GM23338 (cell line): ENCODE results near the gene ANTXR1. TPM values are rescaled to one million over a fixed set of nuclear protein-coding genes. Genes with fewer than 3 reads are reported as not detected.

Source experiments
- ATAC-seq: fragments of 200-7000 bp; cut with Tn5 transposase; 3 replicates; pipeline ENCODE4 v1.9.1; 2020
- DNase-seq: peaks from one replicate; pipeline ENCODE4 v3.0.0-alpha.2; 2015; ENCODE audit warnings: low spot score
- H2AFZ ChIP-seq: fragments of 200-600 bp; sonication (generic); 2 replicates; pipeline ENCODE4 v1.8.0; 2016; ENCODE audit warnings: antibody characterized with exemption, mild to moderate bottlenecking, moderate library complexity
- H3F3A ChIP-seq: fragments of 200-600 bp; sonication (generic); replicated peaks from 2 replicates; pipeline ENCODE4 v1.8.0; 2017; ENCODE audit warnings: antibody characterized with exemption, mixed run types, low read depth
- H3K27ac ChIP-seq: fragments of 200-600 bp; sonication (generic); 2 replicates; pipeline ENCODE4 v1.6.1; 2016; ENCODE audit warnings: low read depth
- H3K27me3 ChIP-seq: fragments of 200-600 bp; sonication (generic); 2 replicates; pipeline ENCODE4 v1.8.0; 2016; ENCODE audit warnings: mild to moderate bottlenecking, mixed run types, moderate library complexity; ENCODE audit not compliant: insufficient read depth
- H3K36me3 ChIP-seq: fragments of 200-600 bp; sonication (generic); 2 replicates; pipeline ENCODE4 v1.8.0; 2016; ENCODE audit warnings: mild to moderate bottlenecking; ENCODE audit not compliant: insufficient read depth
- H3K4me1 ChIP-seq: fragments of 200-600 bp; sonication (generic); 2 replicates; pipeline ENCODE4 v1.8.0; 2016; ENCODE audit warnings: mild to moderate bottlenecking, moderate library complexity; ENCODE audit not compliant: insufficient read depth
- H3K4me2 ChIP-seq: fragments of 200-600 bp; sonication (generic); 2 replicates; pipeline ENCODE4 v1.7.1; 2017; ENCODE audit warnings: mixed run types
- H3K4me3 ChIP-seq: fragments of 200-600 bp; sonication (generic); 2 replicates; pipeline ENCODE4 v1.6.1; 2016; ENCODE audit warnings: mixed run types
- H3K79me2 ChIP-seq: fragments of 200-600 bp; sonication (generic); replicated peaks from 2 replicates; pipeline ENCODE4 v1.8.0; 2017; ENCODE audit warnings: mild to moderate bottlenecking; ENCODE audit not compliant: insufficient read depth
- H3K9me2 ChIP-seq: fragments of 200-600 bp; sonication (generic); 2 replicates; pipeline ENCODE4 v1.8.0; 2017; ENCODE audit not compliant: insufficient read depth
- H4K20me1 ChIP-seq: fragments of 200-600 bp; sonication (generic); replicated peaks from 2 replicates; pipeline ENCODE4 v1.8.0; 2017; ENCODE audit warnings: mild to moderate bottlenecking; ENCODE audit not compliant: insufficient read depth
- H3K27ac Mint-ChIP-seq: 2 replicates; pipeline ENCODE4 v1.8.0; 2020; ENCODE audit warnings: inconsistent platforms, mild to moderate bottlenecking, moderate library complexity, mixed read lengths
- H3K27me3 Mint-ChIP-seq: 3 replicates; pipeline ENCODE4 v1.8.0; 2022; ENCODE audit warnings: low read depth, mild to moderate bottlenecking, moderate library complexity, mixed read lengths, inconsistent platforms; ENCODE audit not compliant: insufficient read depth, poor library complexity
- H3K36me3 Mint-ChIP-seq: 3 replicates; pipeline ENCODE4 v1.8.0; 2021; ENCODE audit warnings: low read depth, mild to moderate bottlenecking, inconsistent platforms, moderate library complexity, mixed read lengths
- H3K4me1 Mint-ChIP-seq: 3 replicates; pipeline ENCODE4 v1.8.0; 2020; ENCODE audit warnings: mild to moderate bottlenecking, inconsistent platforms, mixed read lengths
- H3K4me3 Mint-ChIP-seq: 3 replicates; pipeline ENCODE4 v1.8.0; 2021; ENCODE audit warnings: moderate library complexity, mild to moderate bottlenecking, inconsistent platforms, mixed read lengths
- H3K9me3 Mint-ChIP-seq: 3 replicates; pipeline ENCODE4 v1.8.0; 2020; ENCODE audit warnings: moderate library complexity, mild to moderate bottlenecking, inconsistent platforms, mixed read lengths
- CREB1 ChIP-seq: fragments of 250-450 bp; sonication (Bioruptor Pico); IDR thresholded peaks from 2 replicates; pipeline ENCODE4 v1.5.0; 2020; ENCODE audit warnings: low read depth, mild to moderate bottlenecking, moderate library complexity
- ETS1 ChIP-seq: IDR thresholded peaks from 2 replicates; pipeline ENCODE4 v1.6.1; 2016; ENCODE audit warnings: antibody characterized with exemption
- EZH2 ChIP-seq: fragments of 200-600 bp; sonication (generic); IDR thresholded peaks from one replicate; pipeline ENCODE4 v1.8.0; 2017; ENCODE audit warnings: antibody characterized with exemption, mild to moderate bottlenecking, low read depth; ENCODE audit not compliant: unreplicated experiment
- EZH2phosphoT487 ChIP-seq: fragments of 200-600 bp; sonication (generic); IDR thresholded peaks from one replicate; pipeline ENCODE4 v1.8.1; 2018; ENCODE audit warnings: antibody characterized with exemption; ENCODE audit not compliant: unreplicated experiment
- JUNB ChIP-seq: IDR thresholded peaks from one replicate; pipeline ENCODE4 v1.6.1; 2016; ENCODE audit warnings: antibody characterized with exemption; ENCODE audit not compliant: unreplicated experiment
- NANOG ChIP-seq: IDR thresholded peaks from 2 replicates; pipeline ENCODE4 v1.6.1; 2016; ENCODE audit warnings: antibody characterized with exemption, borderline replicate concordance
- POLR2AphosphoS5 ChIP-seq: IDR thresholded peaks from 2 replicates; pipeline ENCODE4 v1.6.1; 2016; ENCODE audit warnings: antibody characterized with exemption, low read depth
- REST ChIP-seq: IDR thresholded peaks from one replicate; pipeline ENCODE4 v1.6.1; 2018; ENCODE audit warnings: antibody characterized with exemption; ENCODE audit not compliant: unreplicated experiment
- STAT1 ChIP-seq: IDR thresholded peaks from one replicate; pipeline ENCODE4 v1.6.1; 2016; ENCODE audit warnings: antibody characterized with exemption; ENCODE audit not compliant: unreplicated experiment
- polyA plus RNA-seq: library from polyadenylated mRNA; unstranded; fragments of >200 nt; fragmentation: Nextera tagmentation; extraction: Ambion mirVana; gene quantifications from 2 replicates; pipeline ENCODE4 v1.2.1, GENCODE V29; 2016
- total RNA-seq: library from RNA; depleted of rRNA; stranded (reverse); fragments of >200 nt; shearing (Covaris generic); gene quantifications from 2 replicates; pipeline ENCODE4 v1.2.3, GENCODE V29; 2014

Gene ANTXR1
- total and polyA plus RNA-seq, 2 experiments from 2014 or later, result 16.1 to 23.1 TPM

- H3K4me3 Mint-ChIP-seq, result no peak overlapping the region
- Histone ChIP-seq H3F3A (no peaks in the 10 kb centered on the region), H3K9me2 (no peaks in the 10 kb centered on the region), H3K4me2 (no peak overlapping the region), H3K27me3 (peaks cover 15% of the 10 kb centered on the region), H3K4me1 (0 out of 2 replicates have a peak, but pooled peaks cover 1% of the 10 kb centered on the region), H3K27ac (no peak overlapping the region), H3K36me3 (no peaks in the 10 kb centered on the region), H2AFZ (no peak overlapping the region), H3K4me3 (no peak overlapping the region), H4K20me1 (no peaks in the 10 kb centered on the region), H3K79me2 (no peaks in the 10 kb centered on the region)
- H3K27ac Mint-ChIP-seq, result no peak overlapping the region
- ATAC-seq (no peak), DNase-seq (no peak)
- no peak for TF ChIP-seq NANOG
- no peak for TF ChIP-seq CREB1 (CRISPR knock-in tag)
- TF ChIP-seq REST, result no peak
- TF ChIP-seq POLR2AphosphoS5, result no peak
- no peak for TF ChIP-seq EZH2phosphoT487
- TF ChIP-seq JUNB, result no peak
- no peak for TF ChIP-seq STAT1
- no peak for TF ChIP-seq EZH2
- TF ChIP-seq ETS1, result no peak
- H3K9me3 Mint-ChIP-seq, result no peaks in the 10 kb centered on the region; the same call in 2 of the 3 replicates
- no peaks in the 10 kb centered on the region; the same call in 2 of the 3 replicates for H3K36me3 Mint-ChIP-seq
- peaks cover 1% of the 10 kb centered on the region for H3K4me1 Mint-ChIP-seq
- H3K27me3 Mint-ChIP-seq, result no peaks in the 10 kb centered on the region
These were observed 5.4 kb upstream of the ANTXR1 start for GRCh38 chr2:69007603-69008002.

GRCh38 chr2:69010437-69011194, 2.4 kb upstream of the ANTXR1 start:
- no peaks in the 10 kb centered on the region for H3K36me3 ChIP-seq
- DNase-seq (no peak), ATAC-seq (no peak)
- Mint-ChIP-seq H3K4me1 (peaks cover 13% of the 10 kb centered on the region), H3K36me3 (no peaks in the 10 kb centered on the region; the same call in 2 of the 3 replicates), H3K4me3 (no peak overlapping the region), H3K27me3 (peaks cover 13% of the 10 kb centered on the region), H3K27ac (no peak overlapping the region), H3K9me3 (no peaks in the 10 kb centered on the region)
- H2AFZ ChIP-seq, result no peak overlapping the region
- H3K27ac ChIP-seq, result no peak overlapping the region
- no peak for TF ChIP-seq CREB1 (CRISPR knock-in tag)
- H3K4me2 ChIP-seq, result no peak overlapping the region
- H4K20me1 ChIP-seq, result no peaks in the 10 kb centered on the region
- H3K9me2 ChIP-seq, result no peaks in the 10 kb centered on the region
- peaks cover 15% of the 10 kb centered on the region for H3K4me1 ChIP-seq
- no peak overlapping the region for H3K4me3 ChIP-seq
- H3K79me2 ChIP-seq, result peaks cover 13% of the 10 kb centered on the region
- H3K27me3 ChIP-seq, result peaks cover 24% of the 10 kb centered on the region
- no peaks in the 10 kb centered on the region for H3F3A ChIP-seq
